Lung (tissue), 12 donors: Measurements from ENCODE around the gene EGFR. TPM values are rescaled to one million over a fixed set of nuclear protein-coding genes. Genes with fewer than 3 reads are reported as not detected.

ENCODE experiments used
- ATAC-seq: fragments of 200-7000 bp; cut with Tn5 transposase; one replicate; pipeline ENCODE4 v1.9.1; 2020; ENCODE audit warnings: moderate number of reproducible peaks; ENCODE audit not compliant: insufficient read depth, low FRiP score
- DNase-seq, 3 donors: peaks; one replicate each; pipeline ENCODE4 v3.0.0-alpha.2; 2013 to 2017
- H3K27ac ChIP-seq, 2 donors: one replicate each; pipeline ENCODE4 v1.5.1; 2013; ENCODE audit warnings: mild to moderate bottlenecking in 2 of 2, moderate library complexity in 2 of 2, control low read depth in 1 of 2, inconsistent platforms in 1 of 2, low read depth in 1 of 2, low read length in 1 of 2
- H3K27me3 ChIP-seq, 3 donors: one replicate each; pipeline ENCODE4 v1.5.1; 2013; ENCODE audit warnings: low read length in 2 of 3; ENCODE audit not compliant: control insufficient read depth in 3 of 3, insufficient read depth in 3 of 3
- H3K36me3 ChIP-seq, 4 donors: one replicate each; pipeline ENCODE4 v1.5.1; 2013; ENCODE audit warnings: low read length in 4 of 4, mild to moderate bottlenecking in 1 of 4, moderate library complexity in 1 of 4; ENCODE audit not compliant: control insufficient read depth in 4 of 4, insufficient read depth in 4 of 4
- H3K4me1 ChIP-seq, 5 donors: one replicate each; pipeline ENCODE4 v1.5.1; 2013; ENCODE audit warnings: low read length in 5 of 5, mild to moderate bottlenecking in 2 of 5, moderate library complexity in 1 of 5; ENCODE audit not compliant: control insufficient read depth in 5 of 5, insufficient read depth in 5 of 5
- H3K4me3 ChIP-seq: one replicate; pipeline ENCODE4 v1.5.1; 2013; ENCODE audit warnings: mild to moderate bottlenecking, control low read depth, moderate library complexity
- H3K9ac ChIP-seq, 2 donors: one replicate each; pipeline ENCODE4 v1.5.1; 2013; ENCODE audit warnings: low read length in 2 of 2, control low read depth in 1 of 2; ENCODE audit not compliant: insufficient read depth in 1 of 2
- H3K9me3 ChIP-seq, 4 donors: one replicate each; pipeline ENCODE4 v1.5.1; 2013; ENCODE audit warnings: low read length in 3 of 4, mild to moderate bottlenecking in 1 of 4, moderate library complexity in 1 of 4; ENCODE audit not compliant: control insufficient read depth in 4 of 4, insufficient read depth in 3 of 4
- CTCF ChIP-seq: IDR thresholded peaks from 2 replicates; pipeline ENCODE4 v1.5.1; 2012; ENCODE audit warnings: mild to moderate bottlenecking; ENCODE audit errors: control extremely low read depth, extremely low read depth
- WGBS, 2 donors: extraction: QIAGEN DNeasy Blood & Tissue Kit; methylation state at CpG; one replicate each; pipeline ENCODE4 v1.1.7; 2013; 5-methylcytosine and 5-hydroxymethylcytosine counted together
- polyA plus RNA-seq, 2 donors: library from polyadenylated mRNA; stranded (reverse); fragments of 200-250 nt; gene quantifications; one replicate each; pipeline ENCODE4 v1.2.1, GENCODE V29; 2013
- total RNA-seq, 2 donors: library from RNA; depleted of rRNA in 1 of 2; stranded (reverse); fragments of >200 nt in 1 of 2; gene quantifications; one replicate each; pipeline ENCODE4 v1.2.1, GENCODE V29; 2014 to 2021
- donor health status: control.
- donor health status: control.
- donor health status: Bipolar disorder and iron deficiency.
- donor health status: healthy.
- donor health status: DM: yes; HTN: yes; CAD: no.

EGFR gene
- total and polyA plus RNA-seq, 4 donors, result 11.6 to 78.7 (median 37.1) TPM

- DNase-seq (no peak), ATAC-seq (no peak)
- WGBS, 2 donors, result 86 to 88% methylated on average over 10 of the region's 10 CpGs
- no peak overlapping the region for H3K4me3 ChIP-seq
- no peaks in the 10 kb centered on the region for H3K27me3 ChIP-seq
- H3K9me3 ChIP-seq, result no peaks in the 10 kb centered on the region
- H3K9ac ChIP-seq, result no peak overlapping the region
- peaks cover 0 to 26% (median 3%) of the 10 kb centered on the region in 5 donors for H3K4me1 ChIP-seq
- H3K27ac ChIP-seq, result no peak overlapping the region
- peaks cover 2 to 36% (median 31%) of the 10 kb centered on the region in 4 donors for H3K36me3 ChIP-seq
- TF ChIP-seq CTCF, result no peak
These were observed 139.9 kb downstream of the EGFR start for GRCh38 chr7:55158541-55159382.

- 83 to 90% methylated on average over 4 of the region's 4 CpGs for WGBS, 2 donors
- DNase-seq (no peak), ATAC-seq (peak; percentile 25)
- no peak overlapping the region for H3K4me3 ChIP-seq
- no peaks in the 10 kb centered on the region for H3K27me3 ChIP-seq
- H3K9me3 ChIP-seq, result no peaks in the 10 kb centered on the region
- peaks cover 2 to 35% (median 31%) of the 10 kb centered on the region in 4 donors for H3K36me3 ChIP-seq
- no peak overlapping the region for H3K9ac ChIP-seq
- TF ChIP-seq CTCF, result no peak
- no peak overlapping the region for H3K27ac ChIP-seq
- peaks cover 0 to 26% (median 4%) of the 10 kb centered on the region in 5 donors for H3K4me1 ChIP-seq
These were observed 141.7 kb downstream of the EGFR start for GRCh38 chr7:55160539-55160938.

- H3K4me3 ChIP-seq, result no peak overlapping the region
- no peaks in the 10 kb centered on the region for H3K9me3 ChIP-seq
- H3K9ac ChIP-seq, result no peak overlapping the region
- no peak overlapping the region for H3K27ac ChIP-seq
- H3K27me3 ChIP-seq, result no peaks in the 10 kb centered on the region
- H3K4me1 ChIP-seq, result peaks cover 0 to 20% (median 4%) of the 10 kb centered on the region in 5 donors
- WGBS, 2 donors, result 96% methylated on average over 16 of the region's 16 CpGs
- DNase-seq (no peak), ATAC-seq (no peak)
- peaks cover 2 to 34% (median 30%) of the 10 kb centered on the region in 4 donors for H3K36me3 ChIP-seq
- TF ChIP-seq CTCF, result no peak
These were observed 142.4 kb downstream of the EGFR start for GRCh38 chr7:55161154-55161687.
